Neutrophil (primary cell): ENCODE results near the gene SMAD1.

Source experiments
- H3K27ac ChIP-seq: fragments of 200-600 bp; sonication (generic); 2 replicates; pipeline ENCODE4 v1.5.1; 2016; ENCODE audit warnings: mild to moderate bottlenecking, moderate library complexity
- H3K27me3 ChIP-seq: fragments of 200-600 bp; sonication (generic); 2 replicates; pipeline ENCODE4 v1.6.0; 2016; ENCODE audit warnings: mild to moderate bottlenecking
- H3K36me3 ChIP-seq: fragments of 200-600 bp; sonication (generic); 2 replicates; pipeline ENCODE4 v1.5.1; 2017
- H3K4me1 ChIP-seq, 2 experiments: fragments of 200-600 bp in 1 of 2; sonication (generic) in 1 of 2; 1 replicate in 1 of 2; 2 replicates in 1 of 2; pipeline versions ENCODE4 v1.5.1 to v1.6.1; 2013 to 2016; ENCODE audit warnings: low read depth in 1 of 2, low read length in 1 of 2, mild to moderate bottlenecking in 1 of 2, moderate library complexity in 1 of 2; ENCODE audit not compliant: control insufficient read depth in 1 of 2, insufficient read depth in 1 of 2
- H3K4me3 ChIP-seq, 2 experiments: fragments of 200-600 bp in 1 of 2; sonication (generic) in 1 of 2; 1 replicate in 1 of 2; 2 replicates in 1 of 2; pipeline ENCODE4 v1.5.1; 2013 to 2016; ENCODE audit warnings: low read depth in 1 of 2, low read length in 1 of 2, mild to moderate bottlenecking in 1 of 2, moderate library complexity in 1 of 2
- H3K9me3 ChIP-seq: fragments of 200-600 bp; sonication (generic); 2 replicates; pipeline ENCODE4 v1.5.1; 2016
- CTCF ChIP-seq: fragments of 200-600 bp; sonication (generic); IDR thresholded peaks from 2 replicates; pipeline ENCODE4 v1.5.1; 2016; ENCODE audit warnings: antibody characterized with exemption

SMAD1 gene

GRCh38 chr4:145493166-145493565, 11.5 kb downstream of the SMAD1 start:
- Histone ChIP-seq H3K27me3 (no peaks in the 10 kb centered on the region), H3K4me3 (no peak overlapping the region), H3K9me3 (no peaks in the 10 kb centered on the region), H3K27ac (no peak overlapping the region), H3K36me3 (no peaks in the 10 kb centered on the region), H3K4me1 (no peaks in the 10 kb centered on the region)
- no peak for TF ChIP-seq CTCF

- Histone ChIP-seq H3K4me1 (no peaks in the 10 kb centered on the region), H3K9me3 (no peaks in the 10 kb centered on the region)
- no peak for TF ChIP-seq CTCF
Observed at GRCh38 chr4:145494666-145495270, 13.1 kb downstream of the SMAD1 start.

DNA sequence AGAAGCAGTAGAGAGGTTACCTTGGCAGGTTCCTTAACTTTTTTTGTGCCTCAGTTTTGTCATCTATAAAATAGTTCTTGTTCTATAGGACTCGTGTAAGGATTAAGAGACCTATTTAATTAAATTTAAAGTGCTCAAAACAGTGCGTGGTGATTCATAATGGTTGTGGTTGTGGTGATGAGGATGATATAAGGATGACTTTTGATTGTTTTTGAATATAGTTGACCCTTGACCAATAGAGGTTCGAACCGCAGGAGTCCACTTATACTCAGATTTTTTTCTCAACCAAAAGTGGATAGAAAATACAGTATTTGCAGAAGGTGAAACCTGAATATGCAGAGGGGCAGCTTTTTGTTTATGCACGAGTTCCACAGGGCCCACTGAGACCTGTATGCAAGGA, 14.6 kb downstream of the SMAD1 start:
- H3K4me1 ChIP-seq = no peaks in the 10 kb centered on the region
- no peak for TF ChIP-seq CTCF
- no peaks in the 10 kb centered on the region for H3K9me3 ChIP-seq
- H3K27me3 ChIP-seq = no peaks in the 10 kb centered on the region
- no peak overlapping the region for H3K4me3 ChIP-seq
- H3K36me3 ChIP-seq = no peaks in the 10 kb centered on the region
- no peak overlapping the region for H3K27ac ChIP-seq

More at GRCh38 chr4:145494666-145495270, 13.1 kb downstream of the SMAD1 start:
- H3K36me3 ChIP-seq = no peaks in the 10 kb centered on the region
- H3K27me3 ChIP-seq = no peaks in the 10 kb centered on the region
- H3K27ac ChIP-seq = no peak overlapping the region
- no peak overlapping the region for H3K4me3 ChIP-seq

- Histone ChIP-seq H3K4me1 (no peaks in the 10 kb centered on the region), H3K36me3 (no peaks in the 10 kb centered on the region)
- no peak for TF ChIP-seq CTCF
Observed at GRCh38 chr4:145497199-145498149, 15.8 kb downstream of the SMAD1 start.

DNA sequence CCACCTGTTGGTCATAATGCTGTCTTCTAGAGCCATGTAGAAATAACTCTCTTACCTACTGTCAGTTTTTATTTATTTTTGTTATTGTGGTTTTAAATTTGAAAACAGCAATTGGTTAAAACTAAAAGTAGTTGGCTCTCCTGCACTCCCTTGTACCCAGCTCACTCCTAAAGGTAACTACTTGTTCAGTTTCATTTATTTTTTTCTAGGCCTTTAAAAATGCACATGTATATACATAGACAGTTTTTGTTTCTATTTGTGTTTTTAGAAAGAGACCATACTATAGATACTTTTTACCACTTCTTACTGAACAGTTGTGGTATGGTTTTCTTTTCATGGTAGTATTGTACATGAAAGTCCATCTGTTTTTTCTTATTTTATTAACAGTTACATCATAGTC, 16.8 kb downstream of the SMAD1 start:
- Histone ChIP-seq H3K36me3 (no peaks in the 10 kb centered on the region), H3K27ac (no peak overlapping the region), H3K9me3 (no peaks in the 10 kb centered on the region), H3K4me1 (no peaks in the 10 kb centered on the region), H3K27me3 (no peaks in the 10 kb centered on the region), H3K4me3 (no peak overlapping the region)
- TF ChIP-seq CTCF = no peak

More at GRCh38 chr4:145497199-145498149, 15.8 kb downstream of the SMAD1 start:
- H3K4me3 ChIP-seq = no peak overlapping the region
- H3K27me3 ChIP-seq = no peaks in the 10 kb centered on the region
- H3K27ac ChIP-seq = no peak overlapping the region
- H3K9me3 ChIP-seq = no peaks in the 10 kb centered on the region
